Nephron (organoid): Measurements from ENCODE around the gene SSUH2.
A peak's percentile ranks its signal among the peaks of the same experiment; 100 is the strongest.

Source experiments
- H3K27ac Mint-ChIP-seq, 3 experiments: 2 replicates each; pipeline ENCODE4 v1.8.0; 2020; ENCODE audit warnings: mixed read lengths in 3 of 3, mild to moderate bottlenecking in 2 of 3, moderate library complexity in 1 of 3
- H3K27me3 Mint-ChIP-seq: 2 replicates; pipeline ENCODE4 v1.8.0; 2021; ENCODE audit warnings: low read depth, mild to moderate bottlenecking, moderate library complexity, mixed read lengths
- H3K36me3 Mint-ChIP-seq: 2 replicates; pipeline ENCODE4 v1.8.0; 2020; ENCODE audit warnings: low read depth, mixed read lengths
- H3K4me1 Mint-ChIP-seq: 2 replicates; pipeline ENCODE4 v1.8.0; 2020; ENCODE audit warnings: mixed read lengths
- H3K4me3 Mint-ChIP-seq, 3 experiments: 2 replicates each; pipeline ENCODE4 v1.8.0; 2020; ENCODE audit warnings: mild to moderate bottlenecking in 3 of 3, mixed read lengths in 3 of 3, moderate library complexity in 2 of 3
- H3K9me3 Mint-ChIP-seq: 2 replicates; pipeline ENCODE4 v1.8.0; 2020; ENCODE audit warnings: mixed read lengths
- TF ChIP-seq, protein P1 (sequence below), 3 experiments: fragments of 200-600 bp; sonication (generic); IDR thresholded peaks; one replicate each; pipeline ENCODE4 v1.5.0; 2021; ENCODE audit warnings: antibody characterized with exemption in 3 of 3; ENCODE audit not compliant: unreplicated experiment in 3 of 3

SSUH2 gene

GRCh38 chr3:8651418-8652323, 7.1 kb upstream of the SSUH2 start:
- Mint-ChIP-seq H3K27me3 (peaks cover 17% of the 10 kb centered on the region), H3K4me3 (no peak overlapping the region), H3K4me1 (peaks cover 48% of the 10 kb centered on the region), H3K27ac (peak overlapping the region in 2 of 3 experiments; percentile 6 to 13), H3K9me3 (peaks cover 4% of the 10 kb centered on the region), H3K36me3 (no peaks in the 10 kb centered on the region)
- TF ChIP-seq, protein P1, sequence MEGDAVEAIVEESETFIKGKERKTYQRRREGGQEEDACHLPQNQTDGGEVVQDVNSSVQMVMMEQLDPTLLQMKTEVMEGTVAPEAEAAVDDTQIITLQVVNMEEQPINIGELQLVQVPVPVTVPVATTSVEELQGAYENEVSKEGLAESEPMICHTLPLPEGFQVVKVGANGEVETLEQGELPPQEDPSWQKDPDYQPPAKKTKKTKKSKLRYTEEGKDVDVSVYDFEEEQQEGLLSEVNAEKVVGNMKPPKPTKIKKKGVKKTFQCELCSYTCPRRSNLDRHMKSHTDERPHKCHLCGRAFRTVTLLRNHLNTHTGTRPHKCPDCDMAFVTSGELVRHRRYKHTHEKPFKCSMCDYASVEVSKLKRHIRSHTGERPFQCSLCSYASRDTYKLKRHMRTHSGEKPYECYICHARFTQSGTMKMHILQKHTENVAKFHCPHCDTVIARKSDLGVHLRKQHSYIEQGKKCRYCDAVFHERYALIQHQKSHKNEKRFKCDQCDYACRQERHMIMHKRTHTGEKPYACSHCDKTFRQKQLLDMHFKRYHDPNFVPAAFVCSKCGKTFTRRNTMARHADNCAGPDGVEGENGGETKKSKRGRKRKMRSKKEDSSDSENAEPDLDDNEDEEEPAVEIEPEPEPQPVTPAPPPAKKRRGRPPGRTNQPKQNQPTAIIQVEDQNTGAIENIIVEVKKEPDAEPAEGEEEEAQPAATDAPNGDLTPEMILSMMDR (IDR thresholded peaks at IDR 0.05; ENCODE audit: unreplicated experiment in 3 of 3) = no peak

- Mint-ChIP-seq H3K36me3 (no peaks in the 10 kb centered on the region), H3K27ac (peak overlapping the region; percentile 19 to 74 (median 48)), H3K27me3 (peaks cover 17% of the 10 kb centered on the region), H3K4me1 (peaks cover 43% of the 10 kb centered on the region), H3K9me3 (peaks cover 4% of the 10 kb centered on the region), H3K4me3 (no peak overlapping the region)
- TF ChIP-seq, protein P1 (IDR thresholded peaks at IDR 0.05; ENCODE audit: unreplicated experiment in 3 of 3) = no peak
These were observed 6.2 kb upstream of the SSUH2 start for GRCh38 chr3:8650583-8651416.

DNA sequence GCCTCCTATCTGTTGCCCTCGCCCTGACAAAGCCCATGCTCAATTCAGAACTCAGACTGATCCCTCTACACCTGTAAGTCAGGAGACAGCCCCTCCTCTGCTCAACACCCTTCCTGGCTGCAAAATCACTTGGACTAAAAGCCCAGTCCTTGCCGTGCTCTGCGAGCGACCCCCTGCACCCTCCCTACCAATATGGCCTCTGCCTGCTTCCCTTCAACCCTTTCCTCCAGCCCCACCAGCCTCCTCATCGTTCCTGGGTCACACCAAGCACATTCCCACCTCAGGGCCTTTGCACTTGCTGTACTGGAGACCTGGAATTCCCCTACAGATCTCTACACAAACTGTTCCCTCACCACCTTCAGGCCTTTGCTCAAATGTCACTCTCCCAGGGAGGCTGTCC, 5.2 kb upstream of the SSUH2 start:
- Mint-ChIP-seq H3K36me3 (no peaks in the 10 kb centered on the region), H3K27me3 (peaks cover 17% of the 10 kb centered on the region), H3K27ac (peak overlapping the region in 2 of 3 experiments; percentile 13 to 19), H3K4me1 (peaks cover 38% of the 10 kb centered on the region), H3K4me3 (no peak overlapping the region), H3K9me3 (peaks cover 4% of the 10 kb centered on the region)
- TF ChIP-seq, protein P1 (IDR thresholded peaks at IDR 0.05; ENCODE audit: unreplicated experiment in 3 of 3) = no peak

DNA sequence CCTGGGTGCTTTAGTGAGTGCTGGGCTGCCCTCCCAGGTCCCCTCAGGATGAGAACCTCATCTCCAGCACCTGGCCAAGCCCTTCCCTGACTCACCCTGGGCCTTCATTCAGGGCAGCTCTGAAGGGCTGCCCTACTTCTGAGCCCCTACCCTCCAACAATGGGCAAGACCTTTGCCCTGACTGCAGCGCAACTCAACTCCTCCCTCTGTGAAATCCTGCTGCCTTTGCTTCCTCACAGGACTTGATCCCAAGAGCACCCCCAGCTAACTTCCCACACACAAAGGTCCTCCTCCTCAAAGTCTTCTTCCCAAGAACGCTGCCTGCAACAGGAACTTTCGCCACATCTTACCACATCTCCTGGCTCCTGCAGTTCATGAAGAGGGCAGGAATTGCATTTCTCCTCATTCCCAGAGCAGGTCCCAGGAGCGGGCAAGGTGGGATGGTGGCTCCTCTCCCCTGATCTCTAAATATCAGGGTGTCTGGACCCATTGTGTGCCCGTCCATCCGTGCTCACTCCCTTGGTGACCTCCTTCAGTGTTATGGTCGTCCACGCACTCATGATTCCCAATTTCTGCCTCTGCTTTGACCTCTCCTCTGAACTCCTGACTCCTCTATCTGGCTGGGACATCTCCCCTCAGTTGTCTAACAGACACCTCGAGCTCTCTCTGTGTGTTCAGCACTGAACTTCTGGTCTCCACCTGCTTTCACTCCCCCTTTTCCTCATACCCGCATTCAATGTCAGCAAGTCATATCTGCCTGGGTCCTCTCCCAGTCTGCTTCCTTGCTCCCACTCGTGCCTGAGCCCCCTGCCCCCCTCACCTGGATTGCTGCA, 4.5 kb upstream of the SSUH2 start:
- TF ChIP-seq, protein P1 (IDR thresholded peaks at IDR 0.05; ENCODE audit: unreplicated experiment in 3 of 3) = no peak
- H3K27ac Mint-ChIP-seq = no peak overlapping the region
- H3K9me3 Mint-ChIP-seq = peaks cover under 1% of the 10 kb centered on the region
- H3K27me3 Mint-ChIP-seq = peaks cover 17% of the 10 kb centered on the region
- H3K4me1 Mint-ChIP-seq = peaks cover 36% of the 10 kb centered on the region
- H3K4me3 Mint-ChIP-seq = no peak overlapping the region
- H3K36me3 Mint-ChIP-seq = no peaks in the 10 kb centered on the region

- TF ChIP-seq, protein P1 (IDR thresholded peaks at IDR 0.05; ENCODE audit: unreplicated experiment in 3 of 3) = no peak
- no peaks in the 10 kb centered on the region for H3K36me3 Mint-ChIP-seq
- H3K9me3 Mint-ChIP-seq = no peaks in the 10 kb centered on the region
- peaks cover 16% of the 10 kb centered on the region for H3K27me3 Mint-ChIP-seq
- H3K27ac Mint-ChIP-seq = peak overlapping the region in 1 of 3 experiments; percentile 36
- H3K4me3 Mint-ChIP-seq = no peak overlapping the region
- H3K4me1 Mint-ChIP-seq = peaks cover 36% of the 10 kb centered on the region
These were observed 2.8 kb upstream of the SSUH2 start for GRCh38 chr3:8647137-8647985.
